HUES48 (cell line): ENCODE results near the gene COL6A3.
A peak's percentile ranks its signal among the peaks of the same experiment; 100 is the strongest.

ENCODE experiments used
- H3K27ac ChIP-seq: one replicate; pipeline ENCODE4 v1.7.0; 2013; ENCODE audit warnings: low read depth, low read length, inconsistent platforms
- H3K27me3 ChIP-seq: 2 replicates; pipeline ENCODE4 v1.6.1; 2013; ENCODE audit warnings: mild to moderate bottlenecking, low read length; ENCODE audit not compliant: control insufficient read depth, insufficient read depth
- H3K36me3 ChIP-seq: 2 replicates; pipeline ENCODE4 v1.6.1; 2013; ENCODE audit warnings: low read length; ENCODE audit not compliant: control insufficient read depth, insufficient read depth
- H3K4me1 ChIP-seq: 2 replicates; pipeline ENCODE4 v1.6.1; 2013; ENCODE audit warnings: mild to moderate bottlenecking, low read length; ENCODE audit not compliant: control insufficient read depth, insufficient read depth
- H3K4me3 ChIP-seq: 2 replicates; pipeline ENCODE4 v1.5.1; 2013; ENCODE audit warnings: mild to moderate bottlenecking, low read depth, low read length
- H3K9ac ChIP-seq: 2 replicates; pipeline ENCODE4 v1.6.1; 2013; ENCODE audit warnings: mild to moderate bottlenecking, low read depth, low read length, moderate library complexity
- H3K9me3 ChIP-seq: 2 replicates; pipeline ENCODE4 v1.6.1; 2013; ENCODE audit warnings: low read length; ENCODE audit not compliant: control insufficient read depth, insufficient read depth

Gene COL6A3

DNA sequence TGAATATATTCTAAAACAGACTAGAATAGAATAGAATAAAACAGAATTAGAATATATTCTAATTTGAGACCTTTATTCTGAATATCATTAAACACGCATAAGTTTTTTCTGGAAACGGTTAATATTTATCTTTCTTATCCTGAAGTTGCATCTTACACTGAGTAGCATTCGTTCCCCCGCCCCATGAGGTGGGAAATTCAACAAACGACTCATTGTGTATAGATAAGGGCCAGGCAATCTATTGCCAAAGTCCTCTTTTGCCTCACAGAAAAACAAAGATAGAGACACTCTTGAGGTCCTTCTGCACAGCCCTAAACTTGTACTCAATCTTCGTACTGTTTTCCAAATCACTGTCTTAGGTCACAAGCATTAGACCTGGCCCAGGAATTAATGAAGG lies 98.1 kb downstream of the COL6A3 start:
- Histone ChIP-seq H3K9ac (no peak overlapping the region), H3K27me3 (no peaks in the 10 kb centered on the region), H3K4me3 (no peak overlapping the region), H3K4me1 (no peaks in the 10 kb centered on the region; the same call in none of the 2 replicates), H3K36me3 (no peaks in the 10 kb centered on the region), H3K27ac (peak overlapping the region; percentile 57), H3K9me3 (no peaks in the 10 kb centered on the region)

DNA sequence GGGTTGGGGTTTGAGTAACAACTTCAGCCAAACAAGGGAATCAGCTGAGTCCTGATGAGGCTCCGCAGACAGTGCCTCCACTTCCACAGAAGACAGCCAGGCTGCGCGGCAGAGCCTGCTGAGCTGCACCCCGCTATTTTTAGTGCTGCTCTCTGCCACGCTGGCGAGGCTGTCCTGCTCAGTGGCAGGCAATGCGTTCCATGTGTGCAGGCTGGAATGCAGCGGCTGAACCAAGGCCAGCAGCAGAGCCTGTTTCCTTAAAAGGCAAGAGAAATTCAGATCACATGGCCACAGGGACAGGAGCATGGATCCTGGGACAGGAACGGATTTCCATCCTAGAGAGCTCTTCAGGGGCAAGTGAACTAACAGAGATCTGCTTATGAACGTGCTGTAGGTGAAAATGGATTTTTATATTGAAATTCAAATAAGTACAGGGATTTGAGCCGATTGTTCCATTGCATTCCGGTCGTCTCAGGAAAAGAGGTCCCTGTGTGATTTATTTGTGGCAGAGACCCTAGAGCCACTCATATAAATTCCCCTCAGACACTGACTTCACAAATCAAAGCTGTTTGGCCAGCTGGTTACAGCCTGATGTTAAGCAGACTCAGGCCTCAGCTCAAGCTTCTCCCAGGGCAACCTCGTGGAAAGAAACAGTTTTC lies 98.7 kb downstream of the COL6A3 start:
- peak overlapping the region; percentile 57 for H3K27ac ChIP-seq
- no peak overlapping the region for H3K9ac ChIP-seq

DNA sequence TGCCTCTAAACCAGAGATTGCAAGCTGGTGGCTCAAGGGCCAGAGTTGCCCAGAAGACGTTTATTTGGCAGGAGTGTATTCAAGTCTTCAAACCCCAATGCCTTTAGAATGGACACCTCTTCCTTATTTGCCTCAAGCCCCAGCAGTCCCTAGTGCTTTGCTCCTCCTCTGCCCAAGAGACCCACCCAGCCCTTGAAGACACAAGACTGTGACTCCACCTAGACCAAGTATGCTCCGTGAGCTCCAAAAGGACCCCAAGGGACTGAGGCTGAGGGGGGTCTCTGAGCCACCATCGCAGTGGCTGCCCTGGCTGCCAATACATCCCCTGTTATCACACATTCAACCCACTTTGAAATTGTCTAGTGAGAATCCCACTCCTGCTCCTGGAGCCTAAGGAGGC lies 99.3 kb downstream of the COL6A3 start:
- H3K9me3 ChIP-seq = no peaks in the 10 kb centered on the region
- no peak overlapping the region for H3K4me3 ChIP-seq
- no peak overlapping the region for H3K9ac ChIP-seq
- no peak overlapping the region for H3K27ac ChIP-seq
- H3K4me1 ChIP-seq = no peaks in the 10 kb centered on the region; the same call in none of the 2 replicates
- H3K36me3 ChIP-seq = no peaks in the 10 kb centered on the region
- H3K27me3 ChIP-seq = no peaks in the 10 kb centered on the region

More for the DNA sequence above, 98.7 kb downstream of the COL6A3 start:
- Histone ChIP-seq H3K27me3 (no peaks in the 10 kb centered on the region), H3K36me3 (no peaks in the 10 kb centered on the region), H3K9me3 (no peaks in the 10 kb centered on the region), H3K4me1 (no peaks in the 10 kb centered on the region; the same call in none of the 2 replicates), H3K4me3 (no peak overlapping the region)

DNA sequence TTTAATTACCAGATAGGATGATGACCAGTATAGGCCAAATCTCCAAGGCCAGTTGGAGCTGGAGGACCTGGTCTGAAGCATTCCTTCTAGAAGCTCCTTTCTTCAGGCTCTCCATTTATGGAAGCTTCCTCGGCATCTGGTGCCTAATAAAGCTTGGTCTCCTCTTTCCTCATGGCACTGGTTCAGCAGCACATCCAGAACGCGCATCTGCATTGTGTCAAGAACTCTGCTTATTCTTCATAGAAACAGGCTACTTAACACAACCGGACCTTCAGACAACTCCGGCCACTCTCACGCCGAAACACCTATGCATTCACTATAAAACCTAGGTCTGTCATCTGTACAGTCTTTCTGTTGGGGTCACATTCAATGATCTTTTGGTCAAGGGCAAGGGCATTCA lies 99.8 kb downstream of the COL6A3 start:
- Histone ChIP-seq H3K27ac (no peak overlapping the region), H3K27me3 (no peaks in the 10 kb centered on the region), H3K4me1 (no peaks in the 10 kb centered on the region; the same call in none of the 2 replicates), H3K4me3 (no peak overlapping the region), H3K9ac (no peak overlapping the region), H3K36me3 (no peaks in the 10 kb centered on the region), H3K9me3 (no peaks in the 10 kb centered on the region)

DNA sequence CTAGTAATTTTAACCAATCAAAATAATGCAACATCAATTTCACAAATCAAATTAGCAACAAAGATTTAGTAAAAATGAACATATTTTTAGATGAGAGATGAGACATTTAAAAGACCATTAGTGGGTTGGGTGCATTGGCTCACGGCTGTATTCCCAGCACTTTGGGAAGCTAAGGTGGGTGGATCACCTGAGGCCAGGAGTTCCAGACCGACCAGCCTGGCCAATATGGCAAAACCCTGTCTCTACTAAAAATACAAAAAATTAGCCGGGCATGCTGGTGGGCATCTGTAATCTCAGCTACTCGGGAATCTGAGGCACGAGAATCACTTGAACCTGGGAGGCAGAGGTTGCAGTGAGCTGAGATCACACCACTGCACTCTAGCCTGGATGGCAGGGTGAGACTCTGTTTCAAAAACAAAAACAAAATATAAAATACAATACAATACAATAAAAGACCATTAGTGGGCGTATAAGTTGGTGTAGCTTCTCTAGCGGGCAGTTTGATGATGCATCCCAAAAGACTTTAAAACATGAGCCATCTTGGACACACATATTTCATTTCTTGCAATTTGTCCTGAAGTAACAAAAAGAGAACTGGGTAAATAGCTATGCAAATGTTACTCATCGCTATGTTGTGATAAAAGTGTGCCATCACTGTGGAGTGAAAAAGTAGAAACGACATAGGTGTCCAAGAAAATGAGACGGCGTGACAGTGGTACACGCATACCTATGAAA lies 101.8 kb downstream of the COL6A3 start:
- Histone ChIP-seq H3K4me1 (no peaks in the 10 kb centered on the region; the same call in none of the 2 replicates), H3K27ac (no peak overlapping the region), H3K4me3 (no peak overlapping the region)

DNA sequence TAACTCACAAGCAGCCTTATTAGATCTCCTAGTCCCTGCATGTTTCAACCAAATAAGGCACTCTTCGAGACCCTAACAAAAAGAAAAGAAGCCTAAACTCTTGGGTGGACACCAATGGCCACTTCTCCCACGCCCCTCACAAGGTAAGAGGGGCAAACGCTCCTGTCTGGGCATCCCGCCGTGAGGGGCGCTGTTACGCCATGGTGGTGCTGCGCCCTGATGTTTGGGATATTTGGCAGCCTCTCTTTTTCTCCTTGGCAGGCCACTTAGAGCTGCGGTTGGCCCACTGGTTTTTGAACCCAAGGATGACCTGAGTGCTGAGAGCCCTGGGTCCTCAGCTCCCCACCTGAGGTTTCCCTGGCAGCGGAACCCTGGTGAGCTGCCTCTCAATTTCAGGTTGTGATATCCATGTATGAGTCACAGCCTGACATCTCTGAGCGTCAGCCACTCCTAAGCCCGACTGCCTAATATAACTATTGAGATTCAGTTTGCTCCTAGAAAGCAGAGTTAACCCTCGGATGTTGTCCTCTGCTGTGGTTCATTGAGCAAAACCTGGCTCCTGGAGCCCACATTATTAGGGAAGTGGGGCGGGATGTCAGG lies 103.3 kb downstream of the COL6A3 start:
- Histone ChIP-seq H3K27ac (no peak overlapping the region), H3K9me3 (no peaks in the 10 kb centered on the region; the same call in 1 of the 2 replicates), H3K9ac (no peak overlapping the region), H3K4me1 (no peaks in the 10 kb centered on the region; the same call in none of the 2 replicates), H3K36me3 (no peaks in the 10 kb centered on the region), H3K27me3 (no peaks in the 10 kb centered on the region), H3K4me3 (no peak overlapping the region)

More for the DNA sequence above, 101.8 kb downstream of the COL6A3 start:
- H3K9ac ChIP-seq = no peak overlapping the region
- no peaks in the 10 kb centered on the region for H3K36me3 ChIP-seq
- no peaks in the 10 kb centered on the region for H3K9me3 ChIP-seq
- H3K27me3 ChIP-seq = no peaks in the 10 kb centered on the region

DNA sequence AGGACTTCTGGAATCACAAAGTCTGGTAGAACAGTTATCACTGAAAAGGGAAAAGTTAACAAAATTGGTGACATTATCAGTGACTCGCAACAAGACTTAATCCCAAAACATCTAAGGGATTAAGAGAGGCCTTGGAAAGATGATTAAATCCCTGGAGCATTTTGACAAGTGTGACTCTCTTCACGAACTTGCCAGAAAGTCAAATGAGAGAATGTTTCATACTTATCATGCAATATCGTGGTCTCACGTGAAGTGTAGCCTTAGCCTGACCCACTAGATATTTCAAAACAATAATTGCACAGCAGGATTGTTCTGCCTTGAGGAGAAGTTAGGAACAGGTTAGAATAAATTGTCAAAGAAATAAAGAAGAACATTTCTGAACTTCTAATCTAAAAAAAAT lies 104.5 kb downstream of the COL6A3 start:
- no peak overlapping the region for H3K27ac ChIP-seq
- H3K36me3 ChIP-seq = no peaks in the 10 kb centered on the region
- no peak overlapping the region for H3K9ac ChIP-seq
- H3K4me3 ChIP-seq = no peak overlapping the region
- H3K4me1 ChIP-seq = no peaks in the 10 kb centered on the region; the same call in 1 of the 2 replicates
- H3K27me3 ChIP-seq = no peaks in the 10 kb centered on the region
- H3K9me3 ChIP-seq = peaks cover 5% of the 10 kb centered on the region; the same call in 1 of the 2 replicates

DNA sequence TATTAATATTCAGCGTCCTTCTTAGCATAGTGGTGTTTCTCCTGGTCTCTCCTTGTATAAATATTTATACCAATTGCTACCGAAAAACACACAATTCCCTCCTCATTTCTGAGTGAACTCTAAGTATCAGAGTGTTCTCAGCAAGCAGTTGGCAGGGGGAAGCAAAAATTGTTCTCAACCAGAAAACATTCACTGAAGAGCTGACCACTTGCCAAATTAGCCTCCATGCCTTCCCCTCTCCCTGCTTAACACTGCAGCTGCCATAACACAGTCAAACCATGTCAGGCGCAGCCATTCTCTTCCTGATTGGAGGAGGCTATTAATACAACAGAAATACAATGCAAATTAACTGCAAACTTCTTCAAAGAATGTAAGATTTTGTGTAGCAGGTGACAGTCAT lies 105.0 kb downstream of the COL6A3 start:
- Histone ChIP-seq H3K9ac (no peak overlapping the region), H3K36me3 (no peaks in the 10 kb centered on the region), H3K27me3 (no peaks in the 10 kb centered on the region), H3K27ac (no peak overlapping the region), H3K4me3 (no peak overlapping the region), H3K4me1 (no peaks in the 10 kb centered on the region; the same call in 1 of the 2 replicates), H3K9me3 (peaks cover 9% of the 10 kb centered on the region)

DNA sequence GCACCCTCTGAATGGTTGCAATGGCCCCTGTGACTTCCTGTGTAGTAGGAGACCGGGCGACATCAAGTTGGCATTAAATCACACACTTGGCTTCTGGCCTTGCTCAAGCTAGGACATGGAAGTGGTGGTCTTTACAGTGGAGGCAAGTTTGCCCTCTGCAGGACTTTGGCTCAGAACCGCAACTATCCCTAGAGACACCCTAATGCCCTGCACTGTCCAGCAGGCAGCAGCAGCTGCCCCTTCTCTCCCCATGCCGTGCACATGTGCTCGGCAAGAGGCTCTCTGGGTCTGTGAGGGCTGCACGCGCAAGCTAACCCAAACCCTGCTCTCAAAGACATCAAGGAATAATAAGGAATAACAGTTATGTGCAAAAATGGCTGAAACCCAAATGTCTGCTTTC lies 106.5 kb downstream of the COL6A3 start:
- Histone ChIP-seq H3K36me3 (no peaks in the 10 kb centered on the region), H3K27ac (no peak overlapping the region), H3K4me1 (no peaks in the 10 kb centered on the region; the same call in 1 of the 2 replicates), H3K9ac (no peak overlapping the region), H3K4me3 (no peak overlapping the region), H3K27me3 (no peaks in the 10 kb centered on the region), H3K9me3 (peaks cover 18% of the 10 kb centered on the region)

DNA sequence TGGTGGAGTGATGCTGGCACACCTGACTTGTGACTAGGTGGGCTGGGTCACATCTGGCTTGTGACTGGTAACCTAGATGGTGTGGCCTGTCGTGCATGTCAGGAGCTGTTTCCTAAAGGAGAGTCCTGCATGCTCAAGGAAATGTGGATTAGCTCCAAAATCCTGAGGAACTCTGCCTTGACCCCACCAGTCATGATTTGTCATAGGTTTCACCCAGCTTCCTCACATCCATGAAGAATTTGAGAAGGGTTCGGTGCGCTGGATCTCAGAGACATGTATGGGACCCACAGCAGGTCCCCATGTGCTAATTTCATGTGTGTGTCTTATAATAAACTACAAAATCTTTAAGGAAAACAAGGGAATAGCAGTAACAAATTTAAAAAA lies 107.2 kb downstream of the COL6A3 start:
- Histone ChIP-seq H3K27me3 (no peaks in the 10 kb centered on the region), H3K4me1 (no peaks in the 10 kb centered on the region; the same call in 1 of the 2 replicates), H3K36me3 (no peaks in the 10 kb centered on the region), H3K4me3 (no peak overlapping the region), H3K27ac (no peak overlapping the region), H3K9ac (no peak overlapping the region), H3K9me3 (peaks cover 18% of the 10 kb centered on the region)
